Lower leg skin (tissue), 3 donors: ENCODE results near the gene OR8H2.

Experiments used
- POLR2A ChIP-seq, 2 donors: fragments of 450-650 bp; IDR thresholded peaks; one replicate each; pipeline ENCODE4 v1.6.1; 2016 to 2017; ENCODE audit warnings: antibody characterized with exemption in 2 of 2, mild to moderate bottlenecking in 1 of 2, moderate library complexity in 1 of 2
- TF ChIP-seq, protein P1 (sequence below), 3 donors: fragments of 450-650 bp; IDR thresholded peaks; one replicate each; pipeline ENCODE4 v1.5.1; 2016; ENCODE audit warnings: antibody characterized with exemption in 3 of 3, mild to moderate bottlenecking in 3 of 3, moderate library complexity in 2 of 3

DNA sequence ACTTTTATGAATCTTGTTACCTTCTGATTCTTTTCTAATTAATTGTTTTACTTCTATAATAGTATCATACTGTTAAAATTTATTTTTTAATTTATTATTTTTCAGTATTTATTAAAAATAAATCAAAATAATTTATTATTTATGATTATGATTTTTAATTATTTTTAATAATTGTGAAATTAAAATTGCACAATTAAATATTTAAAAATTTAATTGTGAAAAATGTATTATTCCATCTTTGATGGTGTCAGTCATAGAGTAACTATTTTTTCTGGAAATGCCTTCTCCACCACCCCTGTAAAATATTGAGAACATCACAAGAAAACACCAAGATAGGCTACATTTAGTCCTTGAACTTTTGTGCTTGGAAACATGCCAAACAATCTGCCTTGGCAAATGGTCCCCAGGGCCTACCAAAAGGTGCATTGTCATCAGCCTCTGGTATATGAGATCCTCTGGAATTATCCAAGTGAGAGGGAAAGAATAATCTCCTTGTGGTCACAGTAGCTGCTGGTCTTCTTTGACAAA, at the start of gene OR8H2:
- TF ChIP-seq, protein P1, sequence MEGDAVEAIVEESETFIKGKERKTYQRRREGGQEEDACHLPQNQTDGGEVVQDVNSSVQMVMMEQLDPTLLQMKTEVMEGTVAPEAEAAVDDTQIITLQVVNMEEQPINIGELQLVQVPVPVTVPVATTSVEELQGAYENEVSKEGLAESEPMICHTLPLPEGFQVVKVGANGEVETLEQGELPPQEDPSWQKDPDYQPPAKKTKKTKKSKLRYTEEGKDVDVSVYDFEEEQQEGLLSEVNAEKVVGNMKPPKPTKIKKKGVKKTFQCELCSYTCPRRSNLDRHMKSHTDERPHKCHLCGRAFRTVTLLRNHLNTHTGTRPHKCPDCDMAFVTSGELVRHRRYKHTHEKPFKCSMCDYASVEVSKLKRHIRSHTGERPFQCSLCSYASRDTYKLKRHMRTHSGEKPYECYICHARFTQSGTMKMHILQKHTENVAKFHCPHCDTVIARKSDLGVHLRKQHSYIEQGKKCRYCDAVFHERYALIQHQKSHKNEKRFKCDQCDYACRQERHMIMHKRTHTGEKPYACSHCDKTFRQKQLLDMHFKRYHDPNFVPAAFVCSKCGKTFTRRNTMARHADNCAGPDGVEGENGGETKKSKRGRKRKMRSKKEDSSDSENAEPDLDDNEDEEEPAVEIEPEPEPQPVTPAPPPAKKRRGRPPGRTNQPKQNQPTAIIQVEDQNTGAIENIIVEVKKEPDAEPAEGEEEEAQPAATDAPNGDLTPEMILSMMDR (IDR thresholded peaks at IDR 0.05) = no peak
- no peak for TF ChIP-seq POLR2A (IDR thresholded peaks at IDR 0.05)
